ENCODE data around the gene NDST1.

Gene NDST1

GRCh38 chr5:150530951-150531588 lies 23.1 kb downstream of the NDST1 start:
- Histone ChIP-seq H3K36me3 (ENCODE audit: control insufficient read depth, low read depth, low read length) (peaks cover 42% of the 10 kb centered on the region), H3K4me1 (ENCODE audit: control insufficient read depth, low read depth, low read length) (peaks cover 15% of the 10 kb centered on the region), H3K9ac (ENCODE audit: low read length) (no peak overlapping the region), H3K4me3 (ENCODE audit: low read length) (no peak overlapping the region), H3K9me3 (ENCODE audit: control insufficient read depth, low read depth, low read length) (no peaks in the 10 kb centered on the region), H3K27me3 (ENCODE audit: control insufficient read depth, insufficient read depth, low read length) (no peaks in the 10 kb centered on the region), H3K27ac (ENCODE audit: low read length) (no peak overlapping the region)

GRCh38 chr5:150531686-150532085 lies 23.8 kb downstream of the NDST1 start:
- peaks cover 44% of the 10 kb centered on the region for H3K36me3 ChIP-seq (ENCODE audit: control insufficient read depth, low read depth, low read length)

GRCh38 chr5:150532151-150532550 lies 24.2 kb downstream of the NDST1 start:
- Histone ChIP-seq H3K36me3 (ENCODE audit: control insufficient read depth, low read depth, low read length) (peaks cover 45% of the 10 kb centered on the region), H3K4me3 (ENCODE audit: low read length) (no peak overlapping the region), H3K4me1 (ENCODE audit: control insufficient read depth, low read depth, low read length) (peaks cover 10% of the 10 kb centered on the region), H3K27ac (ENCODE audit: low read length) (no peak overlapping the region), H3K9ac (ENCODE audit: low read length) (no peak overlapping the region), H3K9me3 (ENCODE audit: control insufficient read depth, low read depth, low read length) (no peaks in the 10 kb centered on the region), H3K27me3 (ENCODE audit: control insufficient read depth, insufficient read depth, low read length) (no peaks in the 10 kb centered on the region)

More at GRCh38 chr5:150531686-150532085, 23.8 kb downstream of the NDST1 start:
- Histone ChIP-seq H3K4me1 (ENCODE audit: control insufficient read depth, low read depth, low read length) (peaks cover 10% of the 10 kb centered on the region), H3K9ac (ENCODE audit: low read length) (no peak overlapping the region), H3K4me3 (ENCODE audit: low read length) (no peak overlapping the region), H3K27me3 (ENCODE audit: control insufficient read depth, insufficient read depth, low read length) (no peaks in the 10 kb centered on the region), H3K9me3 (ENCODE audit: control insufficient read depth, low read depth, low read length) (no peaks in the 10 kb centered on the region), H3K27ac (ENCODE audit: low read length) (no peak overlapping the region)

GRCh38 chr5:150532996-150533395 lies 25.1 kb downstream of the NDST1 start:
- Histone ChIP-seq H3K36me3 (ENCODE audit: control insufficient read depth, low read depth, low read length) (peaks cover 37% of the 10 kb centered on the region), H3K27ac (ENCODE audit: low read length) (no peak overlapping the region), H3K4me1 (ENCODE audit: control insufficient read depth, low read depth, low read length) (peaks cover 10% of the 10 kb centered on the region), H3K9ac (ENCODE audit: low read length) (no peak overlapping the region), H3K27me3 (ENCODE audit: control insufficient read depth, insufficient read depth, low read length) (no peaks in the 10 kb centered on the region), H3K4me3 (ENCODE audit: low read length) (no peak overlapping the region), H3K9me3 (ENCODE audit: control insufficient read depth, low read depth, low read length) (no peaks in the 10 kb centered on the region)

GRCh38 chr5:150534811-150535210 lies 26.9 kb downstream of the NDST1 start:
- Histone ChIP-seq H3K27ac (ENCODE audit: low read length) (no peak overlapping the region), H3K9ac (ENCODE audit: low read length) (no peak overlapping the region), H3K27me3 (ENCODE audit: control insufficient read depth, insufficient read depth, low read length) (no peaks in the 10 kb centered on the region), H3K36me3 (ENCODE audit: control insufficient read depth, low read depth, low read length) (peaks cover 49% of the 10 kb centered on the region), H3K9me3 (ENCODE audit: control insufficient read depth, low read depth, low read length) (no peaks in the 10 kb centered on the region), H3K4me1 (ENCODE audit: control insufficient read depth, low read depth, low read length) (peaks cover 5% of the 10 kb centered on the region), H3K4me3 (ENCODE audit: low read length) (no peak overlapping the region)

GRCh38 chr5:150535611-150536010 lies 27.7 kb downstream of the NDST1 start:
- no peaks in the 10 kb centered on the region for H3K4me1 ChIP-seq (ENCODE audit: control insufficient read depth, low read depth, low read length)

GRCh38 chr5:150538007-150538917 lies 30.3 kb downstream of the NDST1 start:
- Histone ChIP-seq H3K4me1 (ENCODE audit: control insufficient read depth, low read depth, low read length) (no peaks in the 10 kb centered on the region), H3K9me3 (ENCODE audit: control insufficient read depth, low read depth, low read length) (no peaks in the 10 kb centered on the region), H3K36me3 (ENCODE audit: control insufficient read depth, low read depth, low read length) (peaks cover 74% of the 10 kb centered on the region), H3K27me3 (ENCODE audit: control insufficient read depth, insufficient read depth, low read length) (no peaks in the 10 kb centered on the region), H3K27ac (ENCODE audit: low read length) (no peak overlapping the region), H3K9ac (ENCODE audit: low read length) (no peak overlapping the region), H3K4me3 (ENCODE audit: low read length) (no peak overlapping the region)

More at GRCh38 chr5:150535611-150536010, 27.7 kb downstream of the NDST1 start:
- peaks cover 57% of the 10 kb centered on the region for H3K36me3 ChIP-seq (ENCODE audit: control insufficient read depth, low read depth, low read length)
- H3K27ac ChIP-seq (ENCODE audit: low read length) = no peak overlapping the region
- no peaks in the 10 kb centered on the region for H3K27me3 ChIP-seq (ENCODE audit: control insufficient read depth, insufficient read depth, low read length)
- no peaks in the 10 kb centered on the region for H3K9me3 ChIP-seq (ENCODE audit: control insufficient read depth, low read depth, low read length)
- no peak overlapping the region for H3K4me3 ChIP-seq (ENCODE audit: low read length)
- H3K9ac ChIP-seq (ENCODE audit: low read length) = no peak overlapping the region

- Histone ChIP-seq H3K27me3 (ENCODE audit: control insufficient read depth, insufficient read depth, low read length) (no peaks in the 10 kb centered on the region), H3K36me3 (ENCODE audit: control insufficient read depth, low read depth, low read length) (peaks cover 71% of the 10 kb centered on the region), H3K4me3 (ENCODE audit: low read length) (no peak overlapping the region), H3K4me1 (ENCODE audit: control insufficient read depth, low read depth, low read length) (no peaks in the 10 kb centered on the region), H3K9ac (ENCODE audit: low read length) (no peak overlapping the region), H3K27ac (ENCODE audit: low read length) (no peak overlapping the region), H3K9me3 (ENCODE audit: control insufficient read depth, low read depth, low read length) (no peaks in the 10 kb centered on the region)
These were observed 31.3 kb downstream of the NDST1 start for GRCh38 chr5:150539206-150539605.

GRCh38 chr5:150540042-150540441 lies 32.1 kb downstream of the NDST1 start:
- Histone ChIP-seq H3K4me1 (ENCODE audit: control insufficient read depth, low read depth, low read length) (no peaks in the 10 kb centered on the region), H3K4me3 (ENCODE audit: low read length) (no peak overlapping the region), H3K27ac (ENCODE audit: low read length) (no peak overlapping the region), H3K9me3 (ENCODE audit: control insufficient read depth, low read depth, low read length) (no peaks in the 10 kb centered on the region), H3K36me3 (ENCODE audit: control insufficient read depth, low read depth, low read length) (peaks cover 63% of the 10 kb centered on the region), H3K27me3 (ENCODE audit: control insufficient read depth, insufficient read depth, low read length) (no peaks in the 10 kb centered on the region), H3K9ac (ENCODE audit: low read length) (no peak overlapping the region)

GRCh38 chr5:150540615-150541396 lies 32.9 kb downstream of the NDST1 start:
- Histone ChIP-seq H3K4me3 (ENCODE audit: low read length) (no peak overlapping the region), H3K27me3 (ENCODE audit: control insufficient read depth, insufficient read depth, low read length) (no peaks in the 10 kb centered on the region), H3K36me3 (ENCODE audit: control insufficient read depth, low read depth, low read length) (peaks cover 63% of the 10 kb centered on the region), H3K4me1 (ENCODE audit: control insufficient read depth, low read depth, low read length) (no peaks in the 10 kb centered on the region), H3K9ac (ENCODE audit: low read length) (no peak overlapping the region), H3K9me3 (ENCODE audit: control insufficient read depth, low read depth, low read length) (no peaks in the 10 kb centered on the region), H3K27ac (ENCODE audit: low read length) (no peak overlapping the region)

- Histone ChIP-seq H3K4me3 (ENCODE audit: low read length) (no peak overlapping the region), H3K36me3 (ENCODE audit: control insufficient read depth, low read depth, low read length) (peaks cover 65% of the 10 kb centered on the region), H3K9me3 (ENCODE audit: control insufficient read depth, low read depth, low read length) (no peaks in the 10 kb centered on the region), H3K27me3 (ENCODE audit: control insufficient read depth, insufficient read depth, low read length) (no peaks in the 10 kb centered on the region), H3K27ac (ENCODE audit: low read length) (no peak overlapping the region), H3K4me1 (ENCODE audit: control insufficient read depth, low read depth, low read length) (no peaks in the 10 kb centered on the region), H3K9ac (ENCODE audit: low read length) (no peak overlapping the region)
These were observed 33.4 kb downstream of the NDST1 start for GRCh38 chr5:150541397-150541675.
